ENCODE data around the gene USP3. TPM values are rescaled to one million over a fixed set of nuclear protein-coding genes. Genes with fewer than 3 reads are reported as not detected.

The USP3 gene
- total RNA-seq, 4 donors from 2014 or later, result 36.6 to 50.3 (median 45.5) TPM

DNA sequence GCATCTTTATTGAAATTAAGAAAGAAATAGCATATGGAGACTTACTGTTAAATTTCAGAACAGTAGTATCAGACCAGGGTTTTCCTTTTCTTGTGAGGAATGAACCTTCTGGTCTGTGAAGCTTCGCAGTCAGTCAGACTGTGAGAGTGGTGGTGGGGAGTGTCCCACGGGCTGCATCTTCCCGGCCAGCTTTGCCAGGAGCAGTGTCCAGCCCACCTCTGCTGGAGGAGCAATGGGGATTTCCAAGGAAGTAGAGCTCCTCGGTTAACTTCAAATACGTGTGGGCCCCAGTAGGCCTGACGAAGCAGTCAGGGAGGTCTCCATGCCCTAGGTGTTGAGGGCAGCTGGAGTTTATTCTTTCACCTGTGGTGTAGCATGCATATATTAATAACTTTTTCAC, 51.9 kb downstream of the USP3 start:
- TF ChIP-seq POLR2AphosphoS5 (IDR thresholded peaks at IDR 0.05) (no peak), CTCF (IDR thresholded peaks at IDR 0.05) (no peak), POLR2A (IDR thresholded peaks at IDR 0.05) (no peak), EP300 (IDR thresholded peaks at IDR 0.05) (no peak)
- Histone ChIP-seq H3K36me3 (peaks cover 0 to 28% of the 10 kb centered on the region in 2 donors), H3K9me3 (no peaks in the 10 kb centered on the region), H3K27me3 (no peaks in the 10 kb centered on the region), H3K4me3 (no peak overlapping the region), H3K4me1 (peaks cover 10 to 56% (median 11%) of the 10 kb centered on the region in 3 donors), H3K27ac (peak overlapping the region in 1 of 4 donors; percentile 28)
- 35 to 64% methylated on average over 5 to 6 of the region's 6 CpGs for WGBS, 2 donors (ENCODE audit: low coverage in 1 of 2)
- ATAC-seq, result no peak

- no peak overlapping the region for H3K4me3 ChIP-seq
- H3K9me3 ChIP-seq, result no peaks in the 10 kb centered on the region
- no peak for ATAC-seq
- H3K4me1 ChIP-seq, result peaks cover 10 to 52% (median 11%) of the 10 kb centered on the region in 3 donors
- H3K27me3 ChIP-seq, result no peaks in the 10 kb centered on the region
- no peak overlapping the region for H3K27ac ChIP-seq
- H3K36me3 ChIP-seq, result peaks cover 0 to 33% of the 10 kb centered on the region in 2 donors
- TF ChIP-seq CTCF (IDR thresholded peaks at IDR 0.05) (no peak), EP300 (IDR thresholded peaks at IDR 0.05) (no peak), POLR2A (IDR thresholded peaks at IDR 0.05) (no peak), POLR2AphosphoS5 (IDR thresholded peaks at IDR 0.05) (no peak)
- WGBS, 2 donors (ENCODE audit: low coverage in 1 of 2), result 72 to 95% methylated on average over 5 to 7 of the region's 7 CpGs
These were observed 52.3 kb downstream of the USP3 start for GRCh38 chr15:63556736-63557135.

GRCh38 chr15:63559753-63560152, 55.4 kb downstream of the USP3 start:
- WGBS, 2 donors (ENCODE audit: low coverage in 1 of 2), result 91 to 93% methylated on average over 3 to 5 of the region's 5 CpGs
- no peak overlapping the region for H3K27ac ChIP-seq
- TF ChIP-seq CTCF (IDR thresholded peaks at IDR 0.05) (no peak), EP300 (IDR thresholded peaks at IDR 0.05) (no peak), POLR2A (IDR thresholded peaks at IDR 0.05) (no peak), POLR2AphosphoS5 (IDR thresholded peaks at IDR 0.05) (no peak)
- H3K27me3 ChIP-seq, result no peaks in the 10 kb centered on the region
- peaks cover 0 to 51% of the 10 kb centered on the region in 2 donors for H3K36me3 ChIP-seq
- H3K4me1 ChIP-seq, result peaks cover 0 to 31% (median 0%) of the 10 kb centered on the region in 3 donors
- no peak overlapping the region for H3K4me3 ChIP-seq
- no peak for ATAC-seq
- no peaks in the 10 kb centered on the region for H3K9me3 ChIP-seq

- Histone ChIP-seq H3K27me3 (no peaks in the 10 kb centered on the region), H3K4me3 (no peak overlapping the region), H3K9me3 (no peaks in the 10 kb centered on the region), H3K36me3 (peaks cover 0 to 61% of the 10 kb centered on the region in 2 donors), H3K4me1 (peaks cover 0 to 29% (median 0%) of the 10 kb centered on the region in 3 donors), H3K27ac (no peak overlapping the region)
- TF ChIP-seq EP300 (IDR thresholded peaks at IDR 0.05), result no peak
- no peak for TF ChIP-seq POLR2AphosphoS5 (IDR thresholded peaks at IDR 0.05)
- no peak for TF ChIP-seq POLR2A (IDR thresholded peaks at IDR 0.05)
- TF ChIP-seq CTCF (IDR thresholded peaks at IDR 0.05), result no peak
- no peak for ATAC-seq
- 69 to 92% methylated on average over 3 to 4 of the region's 6 CpGs for WGBS, 2 donors (ENCODE audit: low coverage in 1 of 2)
These were observed 56.5 kb downstream of the USP3 start for GRCh38 chr15:63560741-63561448.

DNA sequence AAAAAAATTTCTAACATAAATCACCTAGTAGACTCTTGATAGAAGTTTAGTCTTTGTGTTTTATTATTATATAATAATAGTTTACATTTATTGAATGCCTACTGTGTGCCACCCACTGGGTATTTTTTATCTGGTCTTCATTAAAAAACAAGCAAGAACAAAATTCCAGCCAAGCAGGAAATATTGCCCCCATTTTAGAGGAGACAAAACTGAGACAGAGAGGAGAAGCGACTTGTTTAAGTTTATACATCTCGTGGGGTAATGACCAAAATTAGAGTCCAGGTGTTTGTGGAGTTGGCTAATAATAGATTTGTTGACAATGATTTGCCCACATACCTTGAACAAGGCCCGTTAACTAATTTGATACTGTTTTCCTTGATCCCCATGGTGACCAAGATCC, 59.7 kb downstream of the USP3 start:
- H3K27ac ChIP-seq, result no peak overlapping the region
- ATAC-seq, result no peak
- peaks cover 0 to 73% of the 10 kb centered on the region in 2 donors for H3K36me3 ChIP-seq
- H3K4me3 ChIP-seq, result no peak overlapping the region
- H3K27me3 ChIP-seq, result no peaks in the 10 kb centered on the region
- H3K4me1 ChIP-seq, result peaks cover 0 to 10% (median 0%) of the 10 kb centered on the region in 3 donors
- no peaks in the 10 kb centered on the region for H3K9me3 ChIP-seq
- 27 to 28% methylated on average over 3 of the region's 3 CpGs for WGBS, 2 donors (ENCODE audit: low coverage in 1 of 2)
- no peak for TF ChIP-seq POLR2AphosphoS5 (IDR thresholded peaks at IDR 0.05)
- TF ChIP-seq POLR2A (IDR thresholded peaks at IDR 0.05), result no peak
- no peak for TF ChIP-seq EP300 (IDR thresholded peaks at IDR 0.05)
- no peak for TF ChIP-seq CTCF (IDR thresholded peaks at IDR 0.05)

Measured in gastroesophageal sphincter (tissue), 4 donors.